Ectodermal cell (in vitro differentiated cells): ENCODE results near the gene CDH24.

Source experiments
- H3K27ac ChIP-seq: 2 replicates; pipeline ENCODE4 v1.7.0; 2013; ENCODE audit warnings: mild to moderate bottlenecking, low read depth, low read length; ENCODE audit not compliant: insufficient read depth, poor library complexity, severe bottlenecking
- H3K27me3 ChIP-seq: 2 replicates; pipeline ENCODE4 v1.7.0; 2013; ENCODE audit warnings: mild to moderate bottlenecking, low read length; ENCODE audit not compliant: insufficient read depth, control insufficient read depth, poor library complexity, severe bottlenecking
- H3K36me3 ChIP-seq: one replicate; pipeline ENCODE4 v1.7.0; 2013; ENCODE audit warnings: low read length; ENCODE audit not compliant: control insufficient read depth, insufficient read depth
- H3K4me1 ChIP-seq: one replicate; pipeline ENCODE4 v1.7.0; 2013; ENCODE audit warnings: low read length; ENCODE audit not compliant: control insufficient read depth, insufficient read depth
- H3K4me3 ChIP-seq: 2 replicates; pipeline ENCODE4 v1.7.0; 2013; ENCODE audit warnings: low read depth, low read length, control low read depth; ENCODE audit not compliant: insufficient read depth
- H3K9me3 ChIP-seq: 2 replicates; pipeline ENCODE4 v1.7.0; 2013; ENCODE audit warnings: mild to moderate bottlenecking, low read length, moderate library complexity; ENCODE audit not compliant: control insufficient read depth
- WGBS, 2 experiments: methylation state at CpG; one replicate each; pipeline ENCODE4 v1.1.7; 2013; ENCODE audit warnings: missing lambda C conversion rate in 2 of 2; 5-methylcytosine and 5-hydroxymethylcytosine counted together

Gene CDH24

GRCh38 chr14:23045419-23046357, 11.6 kb downstream of the CDH24 start:
- peaks cover 13% of the 10 kb centered on the region for H3K36me3 ChIP-seq
- no peak overlapping the region for H3K27ac ChIP-seq
- peaks cover 12% of the 10 kb centered on the region for H3K4me1 ChIP-seq
- WGBS, 2 experiments = 90 to 94% methylated on average over 13 of the region's 13 CpGs
- no peaks in the 10 kb centered on the region for H3K27me3 ChIP-seq
- H3K4me3 ChIP-seq = no peak overlapping the region
- H3K9me3 ChIP-seq = no peaks in the 10 kb centered on the region

DNA sequence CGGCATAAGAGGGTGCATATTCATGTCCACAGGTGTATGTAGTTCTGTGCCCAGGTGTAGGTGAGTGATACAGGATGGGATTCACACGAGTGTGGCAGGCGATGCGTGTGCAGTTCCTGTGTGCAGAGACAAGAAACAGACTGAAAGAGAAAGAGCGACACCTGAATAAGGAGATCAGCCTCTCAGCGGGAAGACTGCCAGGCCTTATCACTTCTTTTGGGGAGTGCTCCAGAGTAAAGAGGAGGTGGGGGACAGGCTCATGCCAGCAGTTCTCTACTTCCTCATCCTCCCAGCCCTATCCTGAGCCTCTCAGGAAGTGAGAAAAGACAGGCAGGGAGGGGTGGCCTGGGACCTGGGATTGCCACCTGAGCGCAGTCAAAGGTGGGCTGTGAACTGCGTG, 12.5 kb downstream of the CDH24 start:
- peaks cover 12% of the 10 kb centered on the region for H3K4me1 ChIP-seq
- WGBS, 2 experiments = 91% methylated on average over 8 of the region's 8 CpGs
- H3K4me3 ChIP-seq = no peak overlapping the region
- peaks cover 4% of the 10 kb centered on the region for H3K36me3 ChIP-seq
- no peak overlapping the region for H3K27ac ChIP-seq
- no peaks in the 10 kb centered on the region for H3K27me3 ChIP-seq
- no peaks in the 10 kb centered on the region for H3K9me3 ChIP-seq

DNA sequence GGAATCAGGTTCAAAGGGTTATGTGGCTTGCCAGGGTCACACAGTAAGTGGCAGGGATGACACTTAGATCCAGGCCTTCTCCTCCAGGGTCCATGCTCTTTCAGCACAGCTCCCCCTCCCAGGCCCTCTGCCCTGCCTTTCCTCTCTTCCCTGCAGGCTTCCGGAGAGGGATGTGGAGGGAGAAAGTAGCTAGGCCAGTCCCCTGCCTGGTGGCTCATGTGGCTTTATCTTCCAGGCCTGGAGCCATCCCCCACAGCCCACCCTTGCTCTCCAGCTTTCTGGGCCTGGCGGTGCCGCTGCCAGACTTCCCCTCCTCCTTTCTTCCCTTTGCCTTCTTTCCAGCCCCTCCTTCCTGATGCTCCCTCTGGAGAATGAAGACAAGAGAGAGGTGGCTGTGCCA, 13.6 kb downstream of the CDH24 start:
- 35 to 38% methylated on average over 3 of the region's 3 CpGs for WGBS, 2 experiments

DNA sequence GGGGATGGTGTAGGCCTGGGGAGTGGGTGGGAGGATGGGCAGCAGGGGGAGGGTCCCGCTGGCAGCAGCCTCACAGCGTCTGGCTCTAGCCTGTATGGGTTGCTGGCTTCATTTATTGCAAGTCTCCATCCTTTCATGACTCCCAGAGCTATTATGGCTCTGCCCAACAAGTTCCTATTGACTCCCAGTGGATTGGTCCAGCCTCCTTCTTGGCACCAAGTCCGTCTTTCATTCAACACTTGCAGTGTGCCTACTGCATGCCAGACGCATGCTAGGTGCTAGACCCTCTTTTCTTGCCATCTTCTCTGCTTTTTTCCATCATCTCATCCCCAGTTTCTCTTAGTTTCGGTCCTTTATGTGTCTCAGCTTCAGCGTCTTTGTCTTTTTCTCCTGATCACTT, 14.2 kb downstream of the CDH24 start:
- Histone ChIP-seq H3K36me3 (no peaks in the 10 kb centered on the region), H3K27ac (no peak overlapping the region), H3K4me3 (no peak overlapping the region), H3K9me3 (no peaks in the 10 kb centered on the region), H3K4me1 (peaks cover 12% of the 10 kb centered on the region), H3K27me3 (no peaks in the 10 kb centered on the region)
- 93 to 95% methylated on average over 6 of the region's 6 CpGs for WGBS, 2 experiments

More for the DNA sequence above, 13.6 kb downstream of the CDH24 start:
- no peak overlapping the region for H3K4me3 ChIP-seq
- H3K27ac ChIP-seq = no peak overlapping the region
- H3K4me1 ChIP-seq = peaks cover 12% of the 10 kb centered on the region
- H3K36me3 ChIP-seq = no peaks in the 10 kb centered on the region
- H3K9me3 ChIP-seq = no peaks in the 10 kb centered on the region
- no peaks in the 10 kb centered on the region for H3K27me3 ChIP-seq

DNA sequence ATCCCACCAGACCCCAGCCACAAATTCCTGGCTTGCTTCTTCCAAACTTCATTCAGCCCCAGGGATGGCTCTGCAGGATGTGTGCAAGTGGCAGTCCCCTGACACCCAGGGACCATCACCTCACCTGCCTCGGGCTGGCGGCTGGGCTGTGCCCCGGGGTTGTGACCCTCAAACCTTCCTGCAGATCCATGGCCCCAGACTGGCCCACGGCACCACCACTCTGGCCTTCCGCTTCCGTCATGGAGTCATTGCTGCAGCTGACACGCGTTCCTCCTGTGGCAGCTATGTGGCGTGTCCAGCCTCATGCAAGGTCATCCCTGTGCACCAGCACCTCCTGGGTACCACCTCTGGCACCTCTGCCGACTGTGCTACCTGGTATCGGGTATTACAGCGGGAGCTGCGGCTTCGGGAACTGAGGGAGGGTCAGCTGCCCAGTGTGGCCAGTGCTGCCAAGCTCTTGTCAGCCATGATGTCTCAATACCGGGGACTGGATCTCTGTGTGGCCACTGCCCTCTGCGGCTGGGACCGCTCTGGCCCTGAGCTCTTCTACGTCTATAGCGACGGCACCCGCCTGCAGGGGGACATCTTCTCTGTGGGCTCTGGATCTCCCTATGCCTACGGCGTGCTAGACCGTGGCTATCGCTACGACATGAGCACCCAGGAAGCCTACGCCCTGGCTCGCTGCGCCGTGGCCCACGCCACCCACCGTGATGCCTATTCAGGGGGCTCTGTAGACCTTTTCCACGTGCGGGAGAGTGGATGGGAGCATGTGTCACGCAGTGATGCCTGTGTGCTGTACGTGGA, 15.0 kb downstream of the CDH24 start, which contains the start of gene PSMB11:
TSS of gene PSMB11 (plus strand) at position 51 of the 804 bp plus-strand sequence. CDS start at position 65, 14 bp downstream.
- no peaks in the 10 kb centered on the region for H3K27me3 ChIP-seq
- no peaks in the 10 kb centered on the region for H3K36me3 ChIP-seq
- no peak within 1 kb of the TSS for H3K4me3 ChIP-seq
- H3K9me3 ChIP-seq = no peaks in the 10 kb centered on the region
- WGBS, 2 experiments = 94 to 95% methylated on average over 36 of the region's 36 CpGs
- H3K4me1 ChIP-seq = peaks cover 12% of the 10 kb centered on the region
- H3K27ac ChIP-seq = no peak within 1 kb of the TSS

GRCh38 chr14:23041729-23042128, 15.6 kb downstream of the CDH24 start:
- Histone ChIP-seq H3K27me3 (no peaks in the 10 kb centered on the region), H3K36me3 (no peaks in the 10 kb centered on the region), H3K4me1 (peaks cover 12% of the 10 kb centered on the region), H3K27ac (no peak overlapping the region), H3K4me3 (no peak overlapping the region), H3K9me3 (no peaks in the 10 kb centered on the region)
- 95% methylated on average over 8 of the region's 8 CpGs for WGBS, 2 experiments

- Histone ChIP-seq H3K4me1 (peaks cover 12% of the 10 kb centered on the region), H3K36me3 (no peaks in the 10 kb centered on the region), H3K9me3 (no peaks in the 10 kb centered on the region), H3K4me3 (no peak overlapping the region), H3K27me3 (no peaks in the 10 kb centered on the region), H3K27ac (no peak overlapping the region)
- WGBS, 2 experiments = 87 to 91% methylated on average over 4 of the region's 4 CpGs
These were observed 17.2 kb downstream of the CDH24 start for GRCh38 chr14:23040100-23040499.

- Histone ChIP-seq H3K4me3 (peak overlapping the region; percentile 81), H3K27me3 (no peaks in the 10 kb centered on the region), H3K27ac (peak overlapping the region; percentile 97), H3K9me3 (no peaks in the 10 kb centered on the region), H3K36me3 (peaks cover 30% of the 10 kb centered on the region), H3K4me1 (peaks cover 5% of the 10 kb centered on the region)
- 72 to 75% methylated on average over 14 of the region's 14 CpGs for WGBS, 2 experiments
These were observed 21.8 kb downstream of the CDH24 start for GRCh38 chr14:23035303-23036144.

GRCh38 chr14:23034498-23035302, 22.6 kb downstream of the CDH24 start, which contains the start of gene PSMB5:
PSMB5 (minus strand) TSS chr14:23034900; CDS start chr14:23034881, 19 bp downstream.
- Histone ChIP-seq H3K4me1 (peaks cover 5% of the 10 kb centered on the region), H3K4me3 (peak within 1 kb of the TSS; percentile 81), H3K36me3 (peaks cover 32% of the 10 kb centered on the region), H3K27me3 (no peaks in the 10 kb centered on the region), H3K27ac (peak within 1 kb of the TSS; percentile 97), H3K9me3 (no peaks in the 10 kb centered on the region)
- 0% methylated on average over 36 of the region's 36 CpGs for WGBS, 2 experiments
